HEK293T (cell line): Measurements from ENCODE around the gene RTTN.
"Not testable (repeated sequence)": the region's sequence is repeated elsewhere in the genome, so short reads cannot be mapped to it uniquely, and the experiment has no call there.

Experiments
- CTCF ChIA-PET: fragments of 350-600 bp; formaldehyde crosslinking; extraction: SDS; loops from one replicate; lab custom pipeline; 2021; ENCODE audit warnings: antibody characterized with exemption, inconsistent platforms; lab: Yijun Ruan, JAX
- POLR2A ChIA-PET: fragments of 350-600 bp; formaldehyde crosslinking; extraction: SDS; loops from one replicate; lab custom pipeline; 2020; ENCODE audit warnings: antibody characterized with exemption, inconsistent platforms; lab: Yijun Ruan, JAX
- DNase-seq: peaks from one replicate; pipeline ENCODE4 v3.0.0; 2012; ENCODE audit warnings: mixed read lengths; ENCODE audit errors: extremely low spot score
- ARNT ChIP-seq: fragments of 450-650 bp; IDR thresholded peaks from 2 replicates; pipeline ENCODE4 v1.6.1; 2017; ENCODE audit warnings: mild to moderate bottlenecking
- BHLHE40 ChIP-seq: fragments of 450-650 bp; IDR thresholded peaks from 2 replicates; pipeline ENCODE4 v1.6.1; 2016; ENCODE audit warnings: mild to moderate bottlenecking, moderate library complexity, borderline replicate concordance
- CTBP1 ChIP-seq: fragments of 450-650 bp; IDR thresholded peaks from 2 replicates; pipeline ENCODE4 v1.6.1; 2016; ENCODE audit warnings: borderline replicate concordance
- ELF4 ChIP-seq: fragments of 450-650 bp; IDR thresholded peaks from 2 replicates; pipeline ENCODE4 v1.6.1; 2017; ENCODE audit warnings: antibody characterized with exemption
- FOXA1 ChIP-seq: fragments of 450-650 bp; IDR thresholded peaks from 2 replicates; pipeline ENCODE4 v1.6.1; 2016; ENCODE audit warnings: mild to moderate bottlenecking
- FOXK2 ChIP-seq: fragments of 450-650 bp; IDR thresholded peaks from 2 replicates; pipeline ENCODE4 v1.6.1; 2016; ENCODE audit warnings: mild to moderate bottlenecking
- FOXM1 ChIP-seq: fragments of 450-650 bp; IDR thresholded peaks from 2 replicates; pipeline ENCODE4 v1.6.1; 2017; ENCODE audit warnings: mild to moderate bottlenecking, borderline replicate concordance
- HDGF ChIP-seq: fragments of 450-650 bp; IDR thresholded peaks from 2 replicates; pipeline ENCODE4 v1.6.1; 2017; ENCODE audit warnings: antibody characterized with exemption, borderline replicate concordance
- L3MBTL2 ChIP-seq: fragments of 450-650 bp; conservative IDR thresholded peaks from 2 replicates; pipeline ENCODE4 v1.6.1; 2016; ENCODE audit warnings: mild to moderate bottlenecking
- LEF1 ChIP-seq: fragments of 450-650 bp; IDR thresholded peaks from 2 replicates; pipeline ENCODE4 v1.6.1; 2017; ENCODE audit warnings: mild to moderate bottlenecking, borderline replicate concordance
- NFRKB ChIP-seq: fragments of 450-650 bp; IDR thresholded peaks from 2 replicates; pipeline ENCODE4 v1.6.1; 2016; ENCODE audit warnings: mild to moderate bottlenecking, moderate library complexity
- SP1 ChIP-seq: fragments of 450-650 bp; IDR thresholded peaks from 2 replicates; pipeline ENCODE4 v1.6.1; 2017
- SUZ12 ChIP-seq: fragments of 450-650 bp; IDR thresholded peaks from 2 replicates; pipeline ENCODE4 v1.6.1; 2016; ENCODE audit warnings: mild to moderate bottlenecking
- TARDBP ChIP-seq: fragments of 450-650 bp; IDR thresholded peaks from 2 replicates; pipeline ENCODE4 v1.6.1; 2016
- ZNF384 ChIP-seq: fragments of 450-650 bp; IDR thresholded peaks from 2 replicates; pipeline ENCODE4 v1.6.1; 2016
- TF ChIP-seq, protein P1 (sequence below): fragments of 450-650 bp; IDR thresholded peaks from 2 replicates; pipeline ENCODE4 v1.6.1; 2016

RTTN gene

DNA sequence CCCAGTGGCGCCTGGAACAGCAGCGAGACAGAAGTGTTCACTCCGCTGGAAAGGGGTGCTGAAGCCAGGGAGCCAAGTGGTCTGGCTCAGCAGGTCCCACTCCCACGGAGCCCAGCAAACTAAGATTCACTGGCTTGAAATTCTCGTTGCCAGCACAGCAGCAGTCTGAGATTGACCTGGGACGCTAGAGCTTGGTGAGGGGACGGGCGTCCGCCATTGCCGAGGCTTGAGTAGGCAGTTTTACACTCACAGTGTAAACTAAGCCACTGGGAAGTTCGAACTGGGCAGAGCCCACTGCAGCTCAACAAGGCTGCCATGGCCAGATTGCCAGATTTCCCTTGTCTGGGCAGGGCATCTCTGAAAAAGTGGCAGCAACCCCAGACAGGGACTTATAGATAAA lies 94.8 kb downstream of the RTTN start:
- ChIA-PET POLR2A (no interaction called here), CTCF (no interaction called here)
- no peak for TF ChIP-seq SP1
- TF ChIP-seq L3MBTL2, result no peak
- TF ChIP-seq FOXA1, result no peak
- TF ChIP-seq LEF1, result no peak
- no peak for TF ChIP-seq ZNF384
- TF ChIP-seq FOXK2, result no peak
- TF ChIP-seq NFRKB, result no peak
- TF ChIP-seq BHLHE40, result no peak
- TF ChIP-seq, protein P1, sequence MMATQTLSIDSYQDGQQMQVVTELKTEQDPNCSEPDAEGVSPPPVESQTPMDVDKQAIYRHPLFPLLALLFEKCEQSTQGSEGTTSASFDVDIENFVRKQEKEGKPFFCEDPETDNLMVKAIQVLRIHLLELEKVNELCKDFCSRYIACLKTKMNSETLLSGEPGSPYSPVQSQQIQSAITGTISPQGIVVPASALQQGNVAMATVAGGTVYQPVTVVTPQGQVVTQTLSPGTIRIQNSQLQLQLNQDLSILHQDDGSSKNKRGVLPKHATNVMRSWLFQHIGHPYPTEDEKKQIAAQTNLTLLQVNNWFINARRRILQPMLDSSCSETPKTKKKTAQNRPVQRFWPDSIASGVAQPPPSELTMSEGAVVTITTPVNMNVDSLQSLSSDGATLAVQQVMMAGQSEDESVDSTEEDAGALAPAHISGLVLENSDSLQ, result no peak
- no peak for TF ChIP-seq FOXM1
- TF ChIP-seq SUZ12, result no peak
- no peak for DNase-seq

- DNase-seq, result no peak
- ChIA-PET POLR2A (no interaction called here), CTCF (no interaction called here)
- TF ChIP-seq ARNT (no peak), ELF4 (no peak), SUZ12 (no peak), BHLHE40 (no peak), ZNF384 (no peak), SP1 (no peak), TARDBP (no peak), FOXM1 (no peak), HDGF (no peak), FOXA1 (no peak), LEF1 (no peak), CTBP1 (no peak), L3MBTL2 (no peak), FOXK2 (no peak), NFRKB (no peak)
- TF ChIP-seq, protein P1, result no peak
Observed at GRCh38 chr18:70107091-70107490, 98.4 kb downstream of the RTTN start.

DNA sequence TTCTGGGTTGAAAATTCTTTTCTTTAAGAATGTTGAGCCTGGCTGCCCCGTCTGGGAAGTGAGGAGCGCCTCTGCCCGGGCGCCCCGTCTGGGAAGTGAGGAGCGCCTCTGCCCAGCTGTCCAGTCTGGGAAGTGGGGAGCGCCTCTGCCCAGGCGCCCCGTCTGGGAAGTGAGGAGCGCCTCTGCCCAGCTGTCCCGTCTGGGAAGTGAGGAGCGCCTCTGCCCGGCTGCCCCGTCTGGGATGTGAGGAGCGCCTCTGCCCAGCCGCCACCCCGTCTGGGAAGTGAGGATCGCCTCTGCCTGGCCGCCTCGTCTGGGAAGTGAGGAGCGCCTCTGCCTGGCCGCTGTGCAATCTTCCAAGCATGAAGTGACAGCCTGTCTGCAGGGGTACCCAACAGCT lies 102.6 kb downstream of the RTTN start:
- CTCF ChIA-PET, DNase-seq, POLR2A ChIA-PET: not testable (repeated sequence)

DNA sequence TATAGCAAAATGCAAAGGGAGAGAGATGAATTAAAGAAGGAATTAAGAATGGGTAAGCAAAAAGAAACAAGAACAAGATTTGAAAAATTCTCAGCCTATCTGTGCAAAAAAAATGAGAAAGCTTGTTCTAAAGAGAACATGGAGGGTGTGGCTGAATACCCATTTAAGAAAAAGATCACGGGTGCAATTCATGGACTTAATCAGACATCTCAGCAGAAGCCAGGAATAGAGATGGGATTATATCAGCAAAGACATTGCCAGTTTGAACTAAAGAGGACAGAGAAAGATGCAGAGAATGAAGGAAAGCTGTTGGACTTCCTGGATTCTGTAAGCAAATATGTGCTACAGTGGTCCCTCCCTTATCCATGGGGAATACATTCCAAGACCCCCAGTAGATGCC lies 115.6 kb downstream of the RTTN start:
- POLR2A ChIA-PET, result no interaction called here
- DNase-seq, result no peak
- TF ChIP-seq SP1, result no peak
- no peak for TF ChIP-seq TARDBP
- TF ChIP-seq L3MBTL2, result no peak
- no peak for TF ChIP-seq SUZ12
- TF ChIP-seq ZNF384, result no peak
- no peak for TF ChIP-seq LEF1
- TF ChIP-seq FOXK2, result no peak
- TF ChIP-seq ARNT, result no peak
- CTCF ChIA-PET, result no interaction called here

- POLR2A ChIA-PET, result no interaction called here
- no peak for DNase-seq
- TF ChIP-seq FOXA1 (no peak), HDGF (no peak), TARDBP (no peak), L3MBTL2 (no peak), NFRKB (no peak), SP1 (no peak), FOXM1 (no peak), LEF1 (no peak), ARNT (no peak), FOXK2 (no peak), ELF4 (no peak)
- TF ChIP-seq, protein P1, result no peak
- CTCF ChIA-PET, result no interaction called here
Observed at GRCh38 chr18:70086085-70086484, 119.4 kb downstream of the RTTN start.

GRCh38 chr18:70085641-70086040 lies 119.8 kb downstream of the RTTN start:
- ChIA-PET CTCF (no interaction called here), POLR2A (no interaction called here)
- no peak for DNase-seq
- TF ChIP-seq SUZ12 (no peak), L3MBTL2 (no peak), FOXM1 (no peak), ELF4 (no peak), TARDBP (no peak), FOXA1 (no peak), ZNF384 (no peak), BHLHE40 (no peak), HDGF (no peak), CTBP1 (no peak)
- TF ChIP-seq, protein P1, result no peak

- POLR2A ChIA-PET, result no interaction called here
- CTCF ChIA-PET, result no interaction called here
- DNase-seq, result no peak
- TF ChIP-seq LEF1, result no peak
- TF ChIP-seq TARDBP, result no peak
- TF ChIP-seq HDGF, result no peak
- TF ChIP-seq NFRKB, result no peak
- TF ChIP-seq FOXK2, result no peak
- TF ChIP-seq L3MBTL2, result no peak
- TF ChIP-seq ZNF384, result no peak
- TF ChIP-seq FOXA1, result no peak
- no peak for TF ChIP-seq SP1
- TF ChIP-seq CTBP1, result no peak
- TF ChIP-seq, protein P1, result no peak
- TF ChIP-seq BHLHE40, result no peak
- no peak for TF ChIP-seq ARNT
- no peak for TF ChIP-seq FOXM1
- no peak for TF ChIP-seq ELF4
- TF ChIP-seq SUZ12, result no peak
Observed at GRCh38 chr18:70082430-70082829, 123.1 kb downstream of the RTTN start.
